PC-9 (cell line): ENCODE measurements around the gene CNN2. TPM values are rescaled to one million over a fixed set of nuclear protein-coding genes. Genes with fewer than 3 reads are reported as not detected.
A peak's percentile ranks its signal among the peaks of the same experiment; 100 is the strongest.

ENCODE experiments used
- BruUV-seq: library from RNA; stranded (reverse); fragments of 400-500 nt; replicated peaks from 2 replicates; lab custom pipeline; 2021; lab: Mats Ljungman, UMichigan
- CTCF ChIA-PET: fragments of 300-600 bp; sonication (Branson Sonifier 250); formaldehyde crosslinking; loops from one replicate; lab custom pipeline; 2022; ENCODE audit warnings: antibody characterized with exemption; lab: Charles Lee
- POLR2A ChIA-PET: fragments of 300-600 bp; sonication (Branson Sonifier 250); formaldehyde crosslinking; loops from one replicate; lab custom pipeline; 2022; ENCODE audit warnings: antibody characterized with exemption; ENCODE audit not compliant: unreplicated experiment; lab: Charles Lee
- DNase-seq, 2 experiments: peaks; one replicate each; pipeline versions ENCODE4 v3.0.0 to v3.0.0-alpha.2; 2015 to 2022; ENCODE audit warnings: mixed read lengths in 1 of 2
- H2AFZ ChIP-seq: fragments of 200-600 bp; sonication (generic); 2 replicates; pipeline ENCODE4 v1.8.1; 2017; ENCODE audit warnings: antibody characterized with exemption
- H3F3A ChIP-seq: fragments of 200-600 bp; sonication (generic); 2 replicates; pipeline ENCODE4 v1.8.1; 2017; ENCODE audit warnings: antibody characterized with exemption, mild to moderate bottlenecking, low read depth; ENCODE audit not compliant: insufficient read depth
- H3K27ac ChIP-seq: fragments of 200-600 bp; sonication (generic); 2 replicates; pipeline ENCODE4 v1.6.1; 2016; ENCODE audit warnings: mixed run types
- H3K27me3 ChIP-seq: fragments of 200-600 bp; sonication (generic); 2 replicates; pipeline ENCODE4 v1.6.1; 2016; ENCODE audit warnings: low read depth, mixed run types; ENCODE audit not compliant: insufficient read depth
- H3K36me3 ChIP-seq: fragments of 200-600 bp; sonication (generic); 2 replicates; pipeline ENCODE4 v1.6.1; 2016; ENCODE audit warnings: low read depth, mixed run types
- H3K4me1 ChIP-seq: fragments of 200-600 bp; sonication (generic); replicated peaks from 2 replicates; pipeline ENCODE4 v1.6.1; 2016; ENCODE audit warnings: mixed run types; ENCODE audit not compliant: insufficient read depth
- H3K4me2 ChIP-seq: fragments of 200-600 bp; sonication (generic); 2 replicates; pipeline ENCODE4 v1.6.1; 2017; ENCODE audit warnings: mixed run types
- H3K4me3 ChIP-seq: fragments of 200-600 bp; sonication (generic); 2 replicates; pipeline ENCODE4 v1.6.1; 2016; ENCODE audit warnings: mixed run types
- H3K79me2 ChIP-seq: fragments of 200-600 bp; sonication (generic); 2 replicates; pipeline ENCODE4 v1.6.1; 2017; ENCODE audit warnings: low read depth, mixed run types
- H3K9me2 ChIP-seq: fragments of 200-600 bp; sonication (generic); 2 replicates; pipeline ENCODE4 v1.8.1; 2017; ENCODE audit warnings: mild to moderate bottlenecking; ENCODE audit not compliant: insufficient read depth
- H3K9me3 ChIP-seq: fragments of 200-600 bp; sonication (generic); 2 replicates; pipeline ENCODE4 v1.8.1; 2016; ENCODE audit warnings: low read depth; ENCODE audit not compliant: insufficient read depth
- H4K20me1 ChIP-seq: fragments of 200-600 bp; sonication (generic); 2 replicates; pipeline ENCODE4 v1.8.1; 2017; ENCODE audit not compliant: insufficient read depth
- EZH2 ChIP-seq: fragments of 200-600 bp; sonication (generic); IDR thresholded peaks from 2 replicates; pipeline ENCODE4 v1.8.0; 2017; ENCODE audit warnings: antibody characterized with exemption, low read depth
- intact Hi-C: fragments of 100-400 bp; cut with micrococcal nuclease; formaldehyde crosslinking; loops from one replicate; pipeline ENCODE4 v1.10.0; 2022; ENCODE audit not compliant: unreplicated experiment
- total RNA-seq: library from RNA; stranded (reverse); gene quantifications from 2 replicates; pipeline ENCODE4 v1.2.3, GENCODE V29; 2021
- TF ChIP-seq, protein P1 (sequence below): fragments of 200-600 bp; sonication (generic); conservative IDR thresholded peaks from 2 replicates; pipeline ENCODE4 v1.6.1; 2017; ENCODE audit warnings: mixed run types, antibody characterized with exemption, mild to moderate bottlenecking, moderate library complexity

Gene CNN2
- total RNA-seq, 1 experiment from 2014 or later, result 206 TPM

- ChIA-PET CTCF (interaction anchor here (0.7 kb wide), 1 partner anchor 217 kb away, joined by 3 read pairs; no protein-coding TSS in a partner anchor), POLR2A (interaction anchor here (0.5 to 1.5 kb wide), 7 partner anchors 10 to 239 kb away, joined by 3 to 17 read pairs (median 6); partner anchors contain the start of gene ABCA7)
- Histone ChIP-seq H3K4me2 (peak overlapping the region; percentile 96), H3K36me3 (no peaks in the 10 kb centered on the region), H3K4me3 (peak overlapping the region; percentile 91), H3K79me2 (peaks cover 29% of the 10 kb centered on the region), H3F3A (peaks cover 36% of the 10 kb centered on the region), H2AFZ (peak overlapping the region; percentile 80; the same call in 1 of the 2 replicates), H4K20me1 (peaks cover 5% of the 10 kb centered on the region; the same call in 1 of the 2 replicates), H3K9me3 (no peaks in the 10 kb centered on the region), H3K9me2 (no peaks in the 10 kb centered on the region), H3K27me3 (no peaks in the 10 kb centered on the region), H3K27ac (peak overlapping the region; percentile 30; the same call in 1 of the 2 replicates), H3K4me1 (peaks cover 9% of the 10 kb centered on the region; the same call in 1 of the 2 replicates)
- BruUV-seq, result TSS peak; percentile 85
- TF ChIP-seq, protein P1, sequence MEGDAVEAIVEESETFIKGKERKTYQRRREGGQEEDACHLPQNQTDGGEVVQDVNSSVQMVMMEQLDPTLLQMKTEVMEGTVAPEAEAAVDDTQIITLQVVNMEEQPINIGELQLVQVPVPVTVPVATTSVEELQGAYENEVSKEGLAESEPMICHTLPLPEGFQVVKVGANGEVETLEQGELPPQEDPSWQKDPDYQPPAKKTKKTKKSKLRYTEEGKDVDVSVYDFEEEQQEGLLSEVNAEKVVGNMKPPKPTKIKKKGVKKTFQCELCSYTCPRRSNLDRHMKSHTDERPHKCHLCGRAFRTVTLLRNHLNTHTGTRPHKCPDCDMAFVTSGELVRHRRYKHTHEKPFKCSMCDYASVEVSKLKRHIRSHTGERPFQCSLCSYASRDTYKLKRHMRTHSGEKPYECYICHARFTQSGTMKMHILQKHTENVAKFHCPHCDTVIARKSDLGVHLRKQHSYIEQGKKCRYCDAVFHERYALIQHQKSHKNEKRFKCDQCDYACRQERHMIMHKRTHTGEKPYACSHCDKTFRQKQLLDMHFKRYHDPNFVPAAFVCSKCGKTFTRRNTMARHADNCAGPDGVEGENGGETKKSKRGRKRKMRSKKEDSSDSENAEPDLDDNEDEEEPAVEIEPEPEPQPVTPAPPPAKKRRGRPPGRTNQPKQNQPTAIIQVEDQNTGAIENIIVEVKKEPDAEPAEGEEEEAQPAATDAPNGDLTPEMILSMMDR, result no peak
- no peak for TF ChIP-seq EZH2
- intact Hi-C loops, result no loop called here
- peak in 1 of 2 experiments; percentile 34 for DNase-seq
Observed at GRCh38 chr19:1026783-1027649, 608 bp downstream of the CNN2 start.

GRCh38 chr19:1027650-1028061 lies 1.2 kb downstream of the CNN2 start:
- Histone ChIP-seq H3K27me3 (no peaks in the 10 kb centered on the region), H3K36me3 (no peaks in the 10 kb centered on the region), H3K4me2 (peak overlapping the region; percentile 96), H4K20me1 (peaks cover 5% of the 10 kb centered on the region; the same call in 1 of the 2 replicates), H3K27ac (peak overlapping the region; percentile 32; the same call in 1 of the 2 replicates), H3K9me2 (no peaks in the 10 kb centered on the region), H2AFZ (no peak overlapping the region), H3K79me2 (peaks cover 29% of the 10 kb centered on the region), H3K9me3 (no peaks in the 10 kb centered on the region), H3K4me1 (peaks cover 9% of the 10 kb centered on the region; the same call in 1 of the 2 replicates), H3F3A (peaks cover 30% of the 10 kb centered on the region), H3K4me3 (peak overlapping the region; percentile 91)
- no peak for DNase-seq
- no TSS peak for BruUV-seq
- no peak for TF ChIP-seq EZH2
- TF ChIP-seq, protein P1, result no peak
- CTCF ChIA-PET, result interaction anchor here (0.7 kb wide), 1 partner anchor 216 kb away, joined by 3 read pairs; no protein-coding TSS in a partner anchor
- intact Hi-C loops, result no loop called here
- POLR2A ChIA-PET, result interaction anchor here (0.7 kb wide), 1 partner anchor 12 kb away, joined by 5 read pairs; the partner anchor contains the start of gene ABCA7
